Measurements from ENCODE around the gene DALRD3.

DNA sequence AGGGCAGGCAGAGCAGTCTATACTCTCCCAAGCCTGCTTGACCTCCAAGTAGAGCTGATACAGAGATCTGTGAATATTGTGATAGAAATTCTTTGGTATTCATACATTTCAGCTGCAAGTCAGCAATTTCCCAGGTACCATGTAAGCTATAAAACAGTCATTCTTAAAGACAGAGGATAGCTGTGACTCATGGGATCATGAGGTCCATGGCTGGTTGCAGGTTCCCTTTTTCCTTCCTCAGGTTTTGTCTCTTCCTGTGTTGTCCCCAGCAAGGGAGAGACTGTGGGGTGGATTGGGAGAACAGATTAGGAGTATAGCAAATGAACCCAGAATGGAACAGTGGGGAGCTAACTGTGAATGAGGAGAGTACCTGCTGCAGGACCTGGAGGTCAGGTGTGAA is 33.7 kb downstream of the DALRD3 start:
- TF ChIP-seq POLR2AphosphoS5 (IDR thresholded peaks at IDR 0.05) (no peak), POLR2A (IDR thresholded peaks at IDR 0.05) (no peak)
